HepG2 (cell line): ENCODE measurements around the gene TBCD. TPM values are rescaled to one million over a fixed set of nuclear protein-coding genes. Genes with fewer than 3 reads are reported as not detected.

Experiments used
- ASH2L ChIP-seq: fragments of 300-600, 200-600 bp; sonication (generic); IDR thresholded peaks from 2 replicates; pipeline ENCODE4 v1.7.0; 2017; ENCODE audit warnings: low read depth, mild to moderate bottlenecking, moderate library complexity, mixed read lengths, low read length; ENCODE audit not compliant: insufficient read length
- ATF5 ChIP-seq: sonication (generic); formaldehyde crosslinking; IDR thresholded peaks from 2 replicates; pipeline ENCODE4 v1.4.0; 2020; ENCODE audit warnings: mild to moderate bottlenecking, low read depth, missing genetic modification reagents
- CTCF ChIP-seq: sonication (generic); formaldehyde crosslinking; IDR thresholded peaks from 2 replicates; pipeline ENCODE4 v1.5.0; 2020; ENCODE audit warnings: mild to moderate bottlenecking, missing genetic modification reagents, moderate library complexity
- FOXC1 ChIP-seq: sonication (generic); formaldehyde crosslinking; IDR thresholded peaks from 2 replicates; pipeline ENCODE4 v1.8.0; 2022; ENCODE audit warnings: mild to moderate bottlenecking, missing genetic modification reagents, borderline replicate concordance
- HNRNPK ChIP-seq: fragments of 200-400 bp; formaldehyde crosslinking; IDR thresholded peaks from 2 replicates; pipeline ENCODE4 v1.6.1; 2018; ENCODE audit warnings: low read length, low read depth, moderate library complexity, mild to moderate bottlenecking; ENCODE audit not compliant: poor library complexity, severe bottlenecking
- MLX ChIP-seq: IDR thresholded peaks from 2 replicates; pipeline ENCODE4 v1.6.1; 2016
- RAD21 ChIP-seq: fragments of 450-650 bp; formaldehyde crosslinking; IDR thresholded peaks from 2 replicates; pipeline ENCODE4 v1.5.0; 2020; ENCODE audit warnings: mild to moderate bottlenecking
- RBAK ChIP-seq: sonication (generic); formaldehyde crosslinking; IDR thresholded peaks from 2 replicates; pipeline ENCODE4 v1.5.1; 2020; ENCODE audit warnings: mild to moderate bottlenecking, missing genetic modification reagents
- SCMH1 ChIP-seq: sonication (generic); formaldehyde crosslinking; IDR thresholded peaks from 2 replicates; pipeline ENCODE4 v1.9.0; 2021; ENCODE audit warnings: missing genetic modification reagents, mild to moderate bottlenecking, borderline replicate concordance
- SNAI1 ChIP-seq: sonication (generic); formaldehyde crosslinking; IDR thresholded peaks from 2 replicates; pipeline ENCODE4 v1.5.0; 2020; ENCODE audit warnings: mild to moderate bottlenecking, missing genetic modification reagents, borderline replicate concordance
- ZBTB26 ChIP-seq: IDR thresholded peaks from 2 replicates; pipeline ENCODE4 v1.6.1; 2016; ENCODE audit warnings: missing compliant biosample characterization, missing genetic modification reagents, borderline replicate concordance
- ZBTB4 ChIP-seq: sonication (generic); formaldehyde crosslinking; IDR thresholded peaks from 2 replicates; pipeline ENCODE4 v1.4.0; 2020; ENCODE audit warnings: missing genetic modification reagents, mild to moderate bottlenecking, borderline replicate concordance
- ZNF326 ChIP-seq: sonication (generic); formaldehyde crosslinking; IDR thresholded peaks from 2 replicates; pipeline ENCODE4 v1.4.0; 2020; ENCODE audit warnings: missing genetic modification reagents, borderline replicate concordance
- ZNF34 ChIP-seq: sonication (generic); formaldehyde crosslinking; IDR thresholded peaks from 2 replicates; pipeline ENCODE4 v1.4.0; 2020; ENCODE audit warnings: mild to moderate bottlenecking, missing genetic modification reagents, borderline replicate concordance
- ZNF512 ChIP-seq: sonication (generic); formaldehyde crosslinking; IDR thresholded peaks from 2 replicates; pipeline ENCODE4 v1.4.0; 2020; ENCODE audit warnings: mild to moderate bottlenecking, missing genetic modification reagents
- ZNF572 ChIP-seq: sonication (generic); formaldehyde crosslinking; IDR thresholded peaks from 2 replicates; pipeline ENCODE4 v1.5.1; 2020; ENCODE audit warnings: mild to moderate bottlenecking, missing genetic modification reagents
- ZNF652 ChIP-seq: IDR thresholded peaks from 2 replicates; pipeline ENCODE4 v1.6.1; 2016; ENCODE audit warnings: low read depth, borderline replicate concordance
- ZNF724P ChIP-seq: sonication (generic); formaldehyde crosslinking; IDR thresholded peaks from 2 replicates; pipeline ENCODE4 v1.8.0; 2022; ENCODE audit warnings: missing genetic modification reagents, borderline replicate concordance
- polyA plus RNA-seq, 8 experiments: library from polyadenylated mRNA; depleted of rRNA in 3 of 8; stranded (reverse) in 7 of 8; unstranded in 1 of 8; fragments of >200 nt; fragmentation: Illumina TruSeq in 4 of 8; extraction: Trizol in 4 of 8; gene quantifications; 2 replicates each; pipeline versions ENCODE4 v1.2.1 to v1.2.3, GENCODE V29; 2011 to 2016; ENCODE audit warnings: low read depth in 4 of 8, missing spikeins in 1 of 8, mixed read lengths in 1 of 8; ENCODE audit not compliant: insufficient read depth in 1 of 8
- total RNA-seq, 5 experiments: library from RNA; depleted of rRNA; stranded (reverse); fragments of >200 nt; fragmentation: Illumina TruSeq; extraction: Trizol; gene quantifications; 2 replicates each; pipeline ENCODE4 v1.2.3, GENCODE V29; 2016; ENCODE audit warnings: low read depth in 1 of 5

TBCD gene
- total and polyA plus RNA-seq, 2 of the 13 experiments (the other 11 are each of a cell fraction or from before 2014, with no cell fraction given) = 33.9 to 54.8 TPM

GRCh38 chr17:82737967-82738877, 13.6 kb upstream of the TBCD start (continued):
- TF ChIP-seq RAD21 (CRISPR knock-in tag) (peak; percentile 31), HNRNPK (no peak), MLX (CRISPR knock-in tag) (peak; percentile 99), ZNF572 (CRISPR knock-in tag) (peak; percentile 97; the same call in 1 of the 2 replicates), ATF5 (CRISPR knock-in tag) (peak; percentile 99), SCMH1 (CRISPR knock-in tag) (no peak), ZNF652 (CRISPR knock-in tag) (peak; percentile 79), ZNF724P (peak; percentile 99), ASH2L (peak; percentile 60), ZNF512 (no peak), ZBTB4 (peak; percentile 99), RBAK (CRISPR knock-in tag) (peak; percentile 81; the same call in 1 of the 2 replicates), CTCF (CRISPR knock-in tag) (peak; percentile 36), FOXC1 (CRISPR knock-in tag) (peak; percentile 100), ZBTB26 (CRISPR knock-in tag) (peak; percentile 98), ZNF326 (CRISPR knock-in tag) (no peak), SNAI1 (CRISPR knock-in tag) (peak; percentile 96), ZNF34 (peak; percentile 100)
